Left ventricle myocardium inferior (tissue), 1 donor: ENCODE data around the gene PAX4. TPM values are rescaled to one million over a fixed set of nuclear protein-coding genes. Genes with fewer than 3 reads are reported as not detected.

Source experiments
- DNase-seq: peaks from one replicate; pipeline ENCODE4 v3.0.0-alpha.2; 2020
- H3K27ac ChIP-seq: fragments of 200-600 bp; replicated peaks from 2 replicates; pipeline ENCODE4 v1.8.0; 2021
- H3K27me3 ChIP-seq: fragments of 200-600 bp; 2 replicates; pipeline ENCODE4 v1.8.0; 2021; ENCODE audit warnings: low read depth
- H3K36me3 ChIP-seq: fragments of 200-600 bp; 2 replicates; pipeline ENCODE4 v1.8.0; 2021
- H3K4me1 ChIP-seq: fragments of 200-600 bp; 2 replicates; pipeline ENCODE4 v1.8.0; 2021
- H3K4me3 ChIP-seq: fragments of 200-600 bp; 2 replicates; pipeline ENCODE4 v1.8.0; 2021; ENCODE audit warnings: mild to moderate bottlenecking, moderate library complexity
- H3K9me3 ChIP-seq: fragments of 200-600 bp; replicated peaks from 2 replicates; pipeline ENCODE4 v1.8.0; 2021
- intact Hi-C: fragments of 100-400 bp; cut with micrococcal nuclease; formaldehyde crosslinking; loops from one replicate; pipeline ENCODE4 v1.11.0; 2022
- total RNA-seq: library from RNA; stranded (reverse); fragmentation: NEBNext Ultra II Directional; extraction: Animal tissue kit (Norgen Biotek cat#: 25700); gene quantifications from one replicate; pipeline ENCODE4 v1.2.1, GENCODE V29; 2021
- TF ChIP-seq, protein P1 (sequence below): fragments of 200-600 bp; IDR thresholded peaks from 2 replicates; pipeline ENCODE4 v1.8.0; 2021; ENCODE audit warnings: antibody characterized with exemption, mild to moderate bottlenecking, borderline replicate concordance
- donor health status: DM: no; HTN: yes; CAD: no; lungs with severe emphysema.

Gene PAX4
- total RNA-seq, 1 donor from 2014 or later = not detected

DNA sequence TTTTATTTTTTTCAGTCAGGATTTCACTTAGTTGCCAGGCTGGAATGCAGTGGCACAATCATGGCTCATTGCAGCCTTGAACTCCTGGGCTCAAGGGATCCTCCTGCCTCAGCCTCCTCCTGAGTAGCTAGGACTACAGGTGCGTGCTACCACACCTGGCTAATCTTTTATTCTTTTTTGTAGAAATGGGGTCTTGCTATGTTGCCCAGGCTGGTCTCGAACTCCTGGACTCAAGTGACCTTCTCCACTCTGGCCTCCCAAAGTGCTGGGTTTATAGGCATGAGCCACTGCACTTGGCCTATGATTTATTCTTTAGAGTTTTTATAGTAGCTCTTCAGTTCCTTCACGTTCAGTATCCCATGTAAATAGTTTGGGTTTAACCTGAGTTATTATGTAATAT, 39.6 kb upstream of the PAX4 start:
- intact Hi-C loops = no loop called here
- DNase-seq = no peak
- Histone ChIP-seq H3K9me3 (no peaks in the 10 kb centered on the region), H3K36me3 (no peaks in the 10 kb centered on the region), H3K27ac (no peak overlapping the region), H3K27me3 (no peaks in the 10 kb centered on the region), H3K4me3 (no peak overlapping the region), H3K4me1 (peaks cover 40% of the 10 kb centered on the region)
- TF ChIP-seq, protein P1, sequence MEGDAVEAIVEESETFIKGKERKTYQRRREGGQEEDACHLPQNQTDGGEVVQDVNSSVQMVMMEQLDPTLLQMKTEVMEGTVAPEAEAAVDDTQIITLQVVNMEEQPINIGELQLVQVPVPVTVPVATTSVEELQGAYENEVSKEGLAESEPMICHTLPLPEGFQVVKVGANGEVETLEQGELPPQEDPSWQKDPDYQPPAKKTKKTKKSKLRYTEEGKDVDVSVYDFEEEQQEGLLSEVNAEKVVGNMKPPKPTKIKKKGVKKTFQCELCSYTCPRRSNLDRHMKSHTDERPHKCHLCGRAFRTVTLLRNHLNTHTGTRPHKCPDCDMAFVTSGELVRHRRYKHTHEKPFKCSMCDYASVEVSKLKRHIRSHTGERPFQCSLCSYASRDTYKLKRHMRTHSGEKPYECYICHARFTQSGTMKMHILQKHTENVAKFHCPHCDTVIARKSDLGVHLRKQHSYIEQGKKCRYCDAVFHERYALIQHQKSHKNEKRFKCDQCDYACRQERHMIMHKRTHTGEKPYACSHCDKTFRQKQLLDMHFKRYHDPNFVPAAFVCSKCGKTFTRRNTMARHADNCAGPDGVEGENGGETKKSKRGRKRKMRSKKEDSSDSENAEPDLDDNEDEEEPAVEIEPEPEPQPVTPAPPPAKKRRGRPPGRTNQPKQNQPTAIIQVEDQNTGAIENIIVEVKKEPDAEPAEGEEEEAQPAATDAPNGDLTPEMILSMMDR = no peak

DNA sequence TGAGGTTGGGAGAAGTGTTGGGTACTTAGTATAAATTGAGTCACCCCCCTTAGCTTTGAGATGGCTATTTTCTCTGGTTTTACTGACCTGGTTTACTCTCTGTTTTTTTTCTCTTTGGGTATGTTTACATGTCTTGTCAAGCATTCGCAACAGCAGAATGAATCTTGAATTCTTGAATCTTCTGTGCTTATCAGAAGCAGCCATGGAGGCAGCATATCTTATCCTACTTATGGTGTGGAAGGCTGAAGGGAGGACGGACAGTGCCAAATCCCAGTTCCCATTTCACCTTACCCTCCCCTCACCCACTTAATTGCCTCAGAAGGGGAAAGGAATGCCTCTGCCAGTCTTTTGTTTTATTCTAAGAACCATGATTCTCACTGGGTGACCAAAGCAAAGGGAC, 37.8 kb upstream of the PAX4 start:
- H3K27ac ChIP-seq = no peak overlapping the region
- H3K4me3 ChIP-seq = no peak overlapping the region
- TF ChIP-seq, protein P1 = no peak

GRCh38 chr7:127654404-127655394, 36.8 kb upstream of the PAX4 start:
- peaks cover 53% of the 10 kb centered on the region for H3K4me1 ChIP-seq
- H3K27ac ChIP-seq = no peak overlapping the region
- intact Hi-C loops = no loop called here
- TF ChIP-seq, protein P1 = no peak
- no peaks in the 10 kb centered on the region for H3K9me3 ChIP-seq
- DNase-seq = no peak
- no peak overlapping the region for H3K4me3 ChIP-seq
- H3K27me3 ChIP-seq = no peaks in the 10 kb centered on the region
- H3K36me3 ChIP-seq = no peaks in the 10 kb centered on the region

More for the DNA sequence above, 37.8 kb upstream of the PAX4 start:
- Histone ChIP-seq H3K4me1 (peaks cover 53% of the 10 kb centered on the region), H3K27me3 (no peaks in the 10 kb centered on the region), H3K9me3 (no peaks in the 10 kb centered on the region), H3K36me3 (no peaks in the 10 kb centered on the region)
- intact Hi-C loops = no loop called here
- DNase-seq = no peak

- TF ChIP-seq, protein P1 = no peak
- intact Hi-C loops = no loop called here
- no peaks in the 10 kb centered on the region for H3K27me3 ChIP-seq
- H3K9me3 ChIP-seq = no peaks in the 10 kb centered on the region
- H3K27ac ChIP-seq = no peak overlapping the region
- H3K4me3 ChIP-seq = peak overlapping the region; percentile 87
- no peak for DNase-seq
- H3K4me1 ChIP-seq = peaks cover 53% of the 10 kb centered on the region
- no peaks in the 10 kb centered on the region for H3K36me3 ChIP-seq
Observed at GRCh38 chr7:127653396-127653795, 35.5 kb upstream of the PAX4 start.

- Histone ChIP-seq H3K4me1 (peaks cover 53% of the 10 kb centered on the region), H3K4me3 (peak overlapping the region; percentile 87), H3K9me3 (no peaks in the 10 kb centered on the region), H3K27me3 (no peaks in the 10 kb centered on the region), H3K36me3 (no peaks in the 10 kb centered on the region), H3K27ac (peak overlapping the region; percentile 95)
- TF ChIP-seq, protein P1 = no peak
- DNase-seq = no peak
- intact Hi-C loops = no loop called here
Observed at GRCh38 chr7:127652333-127653248, 34.6 kb upstream of the PAX4 start.
